PC-3 (cell line): ENCODE results near the gene ZRANB1. TPM values are rescaled to one million over a fixed set of nuclear protein-coding genes. Genes with fewer than 3 reads are reported as not detected.

ENCODE experiments used
- ATAC-seq: fragments of 200-7000 bp; cut with Tn5 transposase; 2 replicates; pipeline ENCODE4 v1.9.1; 2020; ENCODE audit warnings: mild to moderate bottlenecking, moderate library complexity
- BruUV-seq: library from RNA; stranded (reverse); fragments of 400-500 nt; replicated peaks from 2 replicates; lab custom pipeline; 2021; lab: Mats Ljungman, UMichigan
- CTCF ChIA-PET: fragments of 300-600 bp; sonication (Branson Sonifier 250); formaldehyde crosslinking; loops from one replicate; lab custom pipeline; 2022; ENCODE audit warnings: antibody characterized with exemption; lab: Charles Lee
- POLR2A ChIA-PET: fragments of 300-600 bp; sonication (Branson Sonifier 250); formaldehyde crosslinking; loops from one replicate; lab custom pipeline; 2022; ENCODE audit warnings: antibody characterized with exemption; ENCODE audit not compliant: unreplicated experiment; lab: Charles Lee
- DNase-seq: peaks from one replicate; pipeline ENCODE4 v3.0.0-alpha.2; 2015
- H2AFZ ChIP-seq: fragments of 300-600 bp; sonication (generic); 2 replicates; pipeline ENCODE4 v1.6.0; 2016; ENCODE audit warnings: antibody characterized with exemption, low read length
- H3F3A ChIP-seq: fragments of 300-600 bp; sonication (generic); one replicate; pipeline ENCODE4 v1.6.0; 2017; ENCODE audit warnings: antibody characterized with exemption, low read length, control low read depth, mild to moderate bottlenecking; ENCODE audit not compliant: unreplicated experiment
- H3K27ac ChIP-seq: fragments of 300-600 bp; sonication (generic); 2 replicates; pipeline ENCODE4 v1.5.1; 2016; ENCODE audit warnings: mild to moderate bottlenecking, low read length
- H3K27me3 ChIP-seq: fragments of 300-600 bp; sonication (generic); 2 replicates; pipeline ENCODE4 v1.6.1; 2016; ENCODE audit warnings: low read length, mixed read lengths
- H3K36me3 ChIP-seq: fragments of 300-600 bp; sonication (generic); 2 replicates; pipeline ENCODE4 v1.6.1; 2016; ENCODE audit warnings: low read depth, mixed run types, low read length, mixed read lengths
- H3K4me1 ChIP-seq: fragments of 300-600 bp; sonication (generic); 2 replicates; pipeline ENCODE4 v1.5.1; 2016; ENCODE audit warnings: low read length; ENCODE audit not compliant: insufficient read depth
- H3K4me2 ChIP-seq: fragments of 300-600 bp; sonication (generic); 2 replicates; pipeline ENCODE4 v1.6.0; 2016; ENCODE audit warnings: low read length
- H3K4me3 ChIP-seq: fragments of 300-600 bp; sonication (generic); 2 replicates; pipeline ENCODE4 v1.5.1; 2016; ENCODE audit warnings: mild to moderate bottlenecking, low read length, mixed read lengths
- H3K79me2 ChIP-seq: fragments of 300-600 bp; sonication (generic); 2 replicates; pipeline ENCODE4 v1.6.1; 2017; ENCODE audit warnings: low read length, mixed read lengths
- H3K9ac ChIP-seq: fragments of 300-600 bp; sonication (generic); 2 replicates; pipeline ENCODE4 v1.6.0; 2016; ENCODE audit warnings: mild to moderate bottlenecking, low read length
- H3K9me2 ChIP-seq: fragments of 300-600 bp; sonication (generic); replicated peaks from 2 replicates; pipeline ENCODE4 v1.6.1; 2016; ENCODE audit warnings: mixed run types, low read length, mixed read lengths
- H3K9me3 ChIP-seq: fragments of 300-600 bp; sonication (generic); 2 replicates; pipeline ENCODE4 v1.6.1; 2016; ENCODE audit warnings: low read length, mixed read lengths
- H4K20me1 ChIP-seq: fragments of 300-600 bp; sonication (generic); 2 replicates; pipeline ENCODE4 v1.6.1; 2016; ENCODE audit warnings: low read length, mixed read lengths
- CTCF ChIP-seq: fragments of 300-600 bp; sonication (generic); conservative IDR thresholded peaks from 2 replicates; pipeline ENCODE4 v1.5.1; 2017; ENCODE audit warnings: antibody characterized with exemption, low read depth, mild to moderate bottlenecking, low read length
- EZH2 ChIP-seq: fragments of 300-600 bp; sonication (generic); IDR thresholded peaks from one replicate; pipeline ENCODE4 v1.6.1; 2017; ENCODE audit warnings: antibody characterized with exemption, mild to moderate bottlenecking, low read length; ENCODE audit not compliant: unreplicated experiment
- EZH2phosphoT487 ChIP-seq: fragments of 300-600 bp; sonication (generic); IDR thresholded peaks from 2 replicates; pipeline ENCODE4 v1.6.1; 2018; ENCODE audit warnings: mild to moderate bottlenecking, antibody characterized with exemption, low read length, borderline replicate concordance
- intact Hi-C: fragments of 100-400 bp; cut with micrococcal nuclease; formaldehyde crosslinking; loops from 2 replicates; pipeline ENCODE4 v1.9.0; 2023
- total RNA-seq: library from RNA; depleted of rRNA; stranded (reverse); fragments of >200 nt; gene quantifications from 2 replicates; pipeline ENCODE4 v1.2.3, GENCODE V29; 2014

The ZRANB1 gene
- total RNA-seq, 1 experiment from 2014 or later, result 12.8 TPM

- peaks cover 44% of the 10 kb centered on the region for H3K4me1 ChIP-seq
- CTCF ChIA-PET, result no interaction called here
- H3K79me2 ChIP-seq, result peaks cover 98% of the 10 kb centered on the region
- no peak for TF ChIP-seq EZH2phosphoT487
- TF ChIP-seq CTCF, result no peak
- no peak for TF ChIP-seq EZH2
- no peaks in the 10 kb centered on the region for H3K9me3 ChIP-seq
- peak overlapping the region; percentile 33; the same call in 1 of the 2 replicates for H3K4me2 ChIP-seq
- no peak for DNase-seq
- no TSS peak for BruUV-seq
- peaks cover 22% of the 10 kb centered on the region for H4K20me1 ChIP-seq
- no peak for ATAC-seq
- H3K27ac ChIP-seq, result peak overlapping the region; percentile 42
- H3K27me3 ChIP-seq, result no peaks in the 10 kb centered on the region
- no peaks in the 10 kb centered on the region for H3K36me3 ChIP-seq
- H3K4me3 ChIP-seq, result no peak overlapping the region
- intact Hi-C loops, result no loop called here
- H3K9ac ChIP-seq, result no peak overlapping the region
- H3F3A ChIP-seq, result peaks cover 4% of the 10 kb centered on the region
- H2AFZ ChIP-seq, result no peak overlapping the region
- H3K9me2 ChIP-seq, result no peaks in the 10 kb centered on the region
- POLR2A ChIA-PET, result no interaction called here
Observed at GRCh38 chr10:124923684-124924083, 18.2 kb upstream of the ZRANB1 start.

GRCh38 chr10:124926548-124926947, 15.4 kb upstream of the ZRANB1 start:
- H3K27me3 ChIP-seq, result no peaks in the 10 kb centered on the region
- H3K36me3 ChIP-seq, result no peaks in the 10 kb centered on the region
- H3K27ac ChIP-seq, result no peak overlapping the region
- ChIA-PET POLR2A (no interaction called here), CTCF (no interaction called here)
- no peaks in the 10 kb centered on the region for H3F3A ChIP-seq
- H3K4me1 ChIP-seq, result peaks cover 26% of the 10 kb centered on the region
- no peaks in the 10 kb centered on the region for H3K9me3 ChIP-seq
- intact Hi-C loops, result no loop called here
- no TSS peak for BruUV-seq
- H3K4me3 ChIP-seq, result no peak overlapping the region
- DNase-seq, result no peak
- no peak overlapping the region for H3K9ac ChIP-seq
- no peak for TF ChIP-seq EZH2
- no peak for TF ChIP-seq EZH2phosphoT487
- no peak for TF ChIP-seq CTCF
- peaks cover 8% of the 10 kb centered on the region for H4K20me1 ChIP-seq
- ATAC-seq, result no peak
- no peak overlapping the region for H3K4me2 ChIP-seq
- H3K9me2 ChIP-seq, result no peaks in the 10 kb centered on the region
- peaks cover 96% of the 10 kb centered on the region for H3K79me2 ChIP-seq
- H2AFZ ChIP-seq, result no peak overlapping the region

DNA sequence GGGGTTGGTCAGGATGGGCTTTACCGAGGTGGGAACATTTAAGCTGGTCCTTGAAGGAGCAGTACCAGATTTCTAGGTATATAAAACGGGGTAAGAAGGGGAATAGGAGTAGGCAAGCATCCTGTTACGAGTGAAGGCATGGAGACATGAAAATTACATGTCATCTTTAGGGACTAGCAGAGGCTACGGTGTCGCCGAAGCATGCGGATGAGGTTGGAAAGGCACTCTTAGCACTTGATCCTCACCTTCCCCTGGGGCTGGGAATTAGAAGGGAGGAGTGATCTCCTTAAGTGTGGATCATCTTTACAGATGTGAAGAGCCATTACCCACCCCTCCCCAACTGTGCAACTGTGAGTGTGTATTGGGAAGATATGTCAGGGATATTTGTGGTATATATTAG, 13.8 kb upstream of the ZRANB1 start:
- H3K9me2 ChIP-seq, result no peaks in the 10 kb centered on the region
- H3K4me3 ChIP-seq, result no peak overlapping the region
- ChIA-PET CTCF (no interaction called here), POLR2A (no interaction called here)
- no peaks in the 10 kb centered on the region for H3K36me3 ChIP-seq
- no peaks in the 10 kb centered on the region for H3F3A ChIP-seq
- peaks cover 96% of the 10 kb centered on the region for H3K79me2 ChIP-seq
- H3K9me3 ChIP-seq, result no peaks in the 10 kb centered on the region
- no peaks in the 10 kb centered on the region for H3K27me3 ChIP-seq
- no peak for ATAC-seq
- H2AFZ ChIP-seq, result no peak overlapping the region
- peaks cover 22% of the 10 kb centered on the region for H3K4me1 ChIP-seq
- BruUV-seq, result no TSS peak
- no peak for DNase-seq
- H3K9ac ChIP-seq, result no peak overlapping the region
- no peak overlapping the region for H3K27ac ChIP-seq
- no peak overlapping the region for H3K4me2 ChIP-seq
- no peak for TF ChIP-seq CTCF
- TF ChIP-seq EZH2, result no peak
- no peak for TF ChIP-seq EZH2phosphoT487
- intact Hi-C loops, result no loop called here
- H4K20me1 ChIP-seq, result peaks cover 8% of the 10 kb centered on the region
